ENCODE data around the gene ANKRD22. TPM values are rescaled to one million over a fixed set of nuclear protein-coding genes. Genes with fewer than 3 reads are reported as not detected.
A peak's percentile ranks its signal among the peaks of the same experiment; 100 is the strongest.
"Not testable (repeated sequence)": the region's sequence is repeated elsewhere in the genome, so short reads cannot be mapped to it uniquely, and the experiment has no call there.

Gene ANKRD22
- not detected in 2 replicates for total RNA-seq (2014; rRNA removed; shearing (Covaris generic); ENCODE audit: low replicate concordance)

DNA sequence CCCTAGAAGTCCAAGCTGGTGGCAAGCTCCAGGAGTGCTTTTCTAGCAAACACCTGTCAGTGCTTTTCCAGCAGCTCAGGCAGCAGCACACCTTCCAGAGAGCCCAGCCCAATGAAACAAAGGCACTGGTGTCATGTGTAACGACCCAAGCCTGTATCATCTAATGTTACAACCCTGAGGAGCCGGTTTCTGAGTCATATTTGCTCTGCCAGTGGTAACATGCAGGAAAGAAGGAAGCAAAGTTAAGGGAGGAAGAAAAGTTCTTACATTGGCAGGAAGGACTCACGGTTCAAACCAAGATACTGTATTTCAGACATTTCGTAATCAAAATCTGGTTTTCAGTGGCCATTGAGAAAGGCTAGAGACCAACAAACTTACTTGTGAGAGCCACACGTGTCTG, at the start of gene ANKRD22:
TSS of gene ANKRD22 (minus strand) at position 139 of the 400 bp plus-strand sequence. CDS start 237 bp downstream, outside the sequence.
- H3K27me3 ChIP-seq: no peaks in the 10 kb centered on the region
- H3K9me3 ChIP-seq: no peaks in the 10 kb centered on the region
- H3K4me3 ChIP-seq: no peak within 1 kb of the TSS
- DNase-seq: peak; percentile 37
- H3K36me3 ChIP-seq: no peaks in the 10 kb centered on the region

GRCh38 chr10:88899886-88900285, 48.2 kb upstream of the ANKRD22 start:
- DNase-seq: no peak
- no peaks in the 10 kb centered on the region for H3K27me3 ChIP-seq
- H3K4me3 ChIP-seq: no peak overlapping the region
- H3K9me3 ChIP-seq: no peaks in the 10 kb centered on the region
- H3K36me3 ChIP-seq: peaks cover 37% of the 10 kb centered on the region

- H3K9me3 ChIP-seq: no peaks in the 10 kb centered on the region
- peaks cover 32% of the 10 kb centered on the region for H3K36me3 ChIP-seq
- H3K27me3 ChIP-seq: no peaks in the 10 kb centered on the region
- no peak for DNase-seq
- no peak overlapping the region for H3K4me3 ChIP-seq
These were observed 47.1 kb upstream of the ANKRD22 start for GRCh38 chr10:88898727-88899126.

- Histone ChIP-seq H3K36me3 (peaks cover 17% of the 10 kb centered on the region), H3K4me3 (no peak overlapping the region), H3K9me3 (no peaks in the 10 kb centered on the region), H3K27me3 (no peaks in the 10 kb centered on the region)
- DNase-seq: peak; percentile 66
These were observed 45.6 kb upstream of the ANKRD22 start for GRCh38 chr10:88896994-88897853.

GRCh38 chr10:88896372-88896993, 44.8 kb upstream of the ANKRD22 start:
- Histone ChIP-seq H3K4me3 (no peak overlapping the region), H3K9me3 (no peaks in the 10 kb centered on the region), H3K27me3 (no peaks in the 10 kb centered on the region), H3K36me3 (peaks cover 10% of the 10 kb centered on the region; the same call in 1 of the 2 replicates)
- no peak for DNase-seq

DNA sequence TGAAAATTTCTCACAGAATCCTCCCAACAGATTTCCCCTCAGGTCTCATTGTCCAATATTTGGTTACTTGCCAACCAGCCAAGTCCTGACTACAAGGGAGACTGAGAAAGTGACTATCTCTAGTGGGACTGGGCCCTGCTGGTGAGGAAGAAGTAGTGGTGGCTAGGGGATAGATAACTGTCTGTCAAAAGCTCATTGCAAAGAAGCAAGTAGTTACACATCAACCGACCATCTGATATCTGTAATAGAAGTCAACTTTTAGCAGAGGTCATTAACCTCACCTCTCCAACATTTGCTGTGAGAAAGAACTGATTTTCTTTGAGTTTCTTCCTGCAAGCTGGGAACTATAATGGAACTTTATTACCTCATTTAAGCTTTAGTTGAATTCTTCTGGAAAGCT, 43.6 kb upstream of the ANKRD22 start:
- Histone ChIP-seq H3K27me3 (no peaks in the 10 kb centered on the region), H3K36me3 (peaks cover 5% of the 10 kb centered on the region; the same call in 1 of the 2 replicates), H3K9me3 (no peaks in the 10 kb centered on the region), H3K4me3 (no peak overlapping the region)
- DNase-seq: no peak

GRCh38 chr10:88893611-88894010, 42.0 kb upstream of the ANKRD22 start:
- Histone ChIP-seq H3K36me3 (0 out of 2 replicates have a peak, but pooled peaks cover 4% of the 10 kb centered on the region), H3K4me3 (no peak overlapping the region), H3K27me3 (no peaks in the 10 kb centered on the region), H3K9me3 (no peaks in the 10 kb centered on the region)
- peak; percentile 38 for DNase-seq

- Histone ChIP-seq H3K27me3 (no peaks in the 10 kb centered on the region), H3K4me3 (no peak overlapping the region), H3K36me3 (0 out of 2 replicates have a peak, but pooled peaks cover 4% of the 10 kb centered on the region), H3K9me3 (no peaks in the 10 kb centered on the region)
- DNase-seq: peak; percentile 32
These were observed 40.8 kb upstream of the ANKRD22 start for GRCh38 chr10:88892222-88892967.

DNA sequence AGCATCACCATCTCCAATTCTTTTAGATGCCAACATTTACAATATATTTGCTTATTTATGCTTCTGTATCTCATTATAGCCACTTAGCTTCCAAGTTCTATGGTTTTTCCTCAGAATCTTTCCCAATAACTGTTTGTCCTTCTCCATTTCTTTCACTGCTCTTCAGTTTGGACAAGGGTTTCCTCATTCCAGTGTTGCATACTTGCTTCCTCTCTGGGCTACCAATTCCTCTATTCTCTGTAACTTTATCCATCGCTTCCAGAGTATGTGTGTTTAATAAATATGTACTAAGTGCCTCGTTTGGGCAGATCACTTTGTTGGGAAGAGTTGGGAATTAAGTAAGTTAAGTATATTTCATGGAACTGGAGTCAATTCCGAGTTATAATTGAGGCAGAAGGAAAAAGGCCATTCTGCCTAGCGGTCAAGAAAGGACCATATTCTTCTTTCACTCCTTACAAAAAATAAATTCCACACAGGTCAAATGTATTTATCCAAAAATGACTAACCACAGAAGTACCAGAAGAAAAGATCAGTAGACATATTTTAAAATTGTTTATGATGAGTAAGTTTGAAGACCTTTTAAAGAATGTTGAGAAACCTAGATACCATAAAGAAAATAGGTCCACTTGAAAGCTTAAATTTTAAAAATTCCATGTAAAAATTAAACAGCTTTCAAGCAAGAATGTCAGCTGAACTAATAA, 39.2 kb upstream of the ANKRD22 start:
- Histone ChIP-seq H3K27me3 (no peaks in the 10 kb centered on the region), H3K9me3 (no peaks in the 10 kb centered on the region), H3K36me3 (0 out of 2 replicates have a peak, but pooled peaks cover 4% of the 10 kb centered on the region), H3K4me3 (no peak overlapping the region)
- DNase-seq: no peak

DNA sequence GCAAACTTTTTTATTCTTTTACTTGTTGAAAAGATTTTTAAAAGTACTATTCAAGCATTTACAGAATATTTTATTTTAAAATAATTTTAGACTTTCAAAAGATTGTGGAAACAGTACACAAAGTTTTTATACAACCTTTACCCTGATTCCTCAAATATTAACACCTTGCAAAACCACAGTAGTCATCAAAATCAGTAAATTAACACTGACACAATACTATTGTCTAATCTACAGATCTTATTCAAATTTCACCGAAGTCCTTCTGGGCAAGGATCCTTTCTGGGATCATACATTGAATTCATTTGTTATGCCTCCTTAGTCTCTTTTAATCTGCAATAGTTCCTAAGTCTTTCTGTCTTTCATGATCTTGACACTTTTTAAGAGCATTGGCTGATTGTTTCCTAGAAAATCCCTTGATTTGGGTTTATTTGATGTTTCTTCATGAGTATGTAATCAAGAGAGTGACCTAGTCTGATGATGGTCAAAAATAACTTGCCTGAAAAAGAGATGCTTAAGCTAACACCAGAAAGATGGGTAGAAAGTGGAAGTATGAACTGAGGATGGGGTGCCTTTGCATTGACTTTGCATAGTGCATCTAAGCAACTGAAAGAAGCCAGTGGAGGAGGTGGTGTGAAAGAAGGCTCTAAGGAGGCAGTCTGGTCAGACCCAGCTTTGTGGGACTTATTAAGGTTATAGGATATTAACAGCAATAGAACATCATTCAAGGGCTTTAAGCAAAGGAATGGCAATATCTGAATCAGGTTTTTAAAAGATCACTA, 38.1 kb upstream of the ANKRD22 start:
- Histone ChIP-seq H3K9me3 (no peaks in the 10 kb centered on the region), H3K27me3 (no peaks in the 10 kb centered on the region), H3K36me3 (no peaks in the 10 kb centered on the region), H3K4me3 (no peak overlapping the region)
- DNase-seq: no peak

DNA sequence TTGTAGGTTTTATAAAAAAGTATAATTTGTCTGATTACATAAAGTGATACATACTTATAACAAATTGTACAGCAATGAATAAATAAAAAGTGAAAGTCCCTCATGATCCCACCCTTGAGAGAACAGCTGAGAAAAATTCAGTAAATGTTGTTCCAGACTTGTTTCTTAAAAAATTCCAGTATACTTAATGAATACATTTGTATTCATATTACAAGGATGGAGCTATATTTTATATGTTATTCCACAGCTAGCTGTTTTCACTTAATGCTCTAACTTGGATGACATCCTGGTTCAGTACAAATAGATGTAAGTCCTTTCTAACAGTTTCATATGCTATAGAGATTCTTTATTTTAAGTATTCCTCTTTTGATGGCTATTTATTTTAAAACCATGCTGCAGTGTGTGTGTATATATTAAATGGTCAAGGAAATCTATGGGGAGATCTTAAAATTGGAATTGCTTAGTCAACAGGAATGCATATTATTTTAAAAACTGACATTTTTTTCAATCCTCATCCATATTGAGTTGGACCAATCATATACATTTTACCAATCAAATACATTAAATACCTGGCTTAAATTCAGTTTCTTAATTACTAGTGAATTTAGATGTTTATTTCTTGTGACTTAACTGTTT, 37.3 kb upstream of the ANKRD22 start:
- Histone ChIP-seq H3K9me3 (no peaks in the 10 kb centered on the region), H3K36me3 (peaks cover 5% of the 10 kb centered on the region), H3K27me3 (no peaks in the 10 kb centered on the region), H3K4me3 (no peak overlapping the region)
- no peak for DNase-seq

GRCh38 chr10:88886557-88886956, 34.9 kb upstream of the ANKRD22 start:
- no peaks in the 10 kb centered on the region for H3K9me3 ChIP-seq
- H3K36me3 ChIP-seq: peaks cover 17% of the 10 kb centered on the region
- no peaks in the 10 kb centered on the region for H3K27me3 ChIP-seq
- no peak for DNase-seq
- H3K4me3 ChIP-seq: no peak overlapping the region

DNA sequence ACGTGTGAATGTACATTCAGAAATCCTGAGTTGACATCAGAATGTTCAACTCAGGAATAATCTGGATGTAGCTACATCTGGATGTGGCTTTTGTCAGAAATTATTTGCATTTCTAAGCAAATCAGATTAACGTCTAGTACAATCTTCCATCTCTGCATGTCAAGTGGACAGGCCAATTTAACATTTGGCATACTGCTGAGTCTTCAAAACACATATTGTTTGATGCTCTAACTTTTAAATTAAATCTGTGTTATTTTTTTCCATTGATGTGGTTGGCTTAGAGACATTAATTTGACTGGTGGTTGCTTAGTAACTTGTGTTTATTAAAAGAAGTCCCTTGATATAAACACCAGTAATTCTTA, 31.8 kb upstream of the ANKRD22 start:
- peaks cover 17% of the 10 kb centered on the region for H3K36me3 ChIP-seq
- DNase-seq: no peak
- H3K9me3 ChIP-seq: no peaks in the 10 kb centered on the region
- H3K27me3 ChIP-seq: no peaks in the 10 kb centered on the region
- H3K4me3 ChIP-seq: no peak overlapping the region

DNA sequence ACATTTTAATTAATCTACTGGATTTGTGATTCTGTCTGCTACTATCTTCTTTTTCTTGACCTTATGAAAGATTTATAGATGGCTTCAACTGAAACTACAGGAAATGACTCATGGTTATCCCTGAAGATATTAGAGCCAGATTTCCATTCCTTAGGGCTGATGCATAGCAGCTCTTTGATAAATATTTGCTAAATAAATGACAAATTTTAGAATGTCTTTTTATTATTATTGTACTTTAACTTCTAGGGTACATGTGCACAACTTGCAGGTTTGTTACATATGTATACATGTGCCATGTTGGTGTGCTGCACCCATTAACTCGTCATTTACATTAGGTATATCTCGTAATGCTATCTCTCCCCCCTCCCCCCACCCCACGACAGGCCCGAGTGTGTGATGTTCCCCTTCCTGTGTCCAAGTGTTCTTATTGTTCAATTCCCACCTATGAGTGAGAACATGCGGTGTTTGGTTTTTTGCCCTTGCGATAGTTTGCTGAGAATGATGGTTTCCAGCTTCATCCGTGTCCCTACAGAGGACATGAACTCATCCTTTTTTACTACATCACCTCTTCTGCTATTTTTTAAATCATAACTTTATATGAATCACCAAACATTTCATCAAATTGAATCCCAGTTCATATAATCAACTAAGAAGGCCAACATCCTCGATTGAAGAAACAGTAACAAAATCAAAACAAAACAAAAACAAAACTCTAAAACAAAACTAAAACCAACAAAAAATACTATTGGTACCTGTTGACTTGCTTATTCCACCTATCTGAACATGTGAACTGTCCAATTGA, 31.2 kb upstream of the ANKRD22 start:
- DNase-seq, H3K27me3 ChIP-seq, H3K9me3 ChIP-seq: not testable (repeated sequence)
- Histone ChIP-seq H3K4me3 (peak overlapping the region; percentile 72), H3K36me3 (peaks cover 17% of the 10 kb centered on the region)

Measured in MG63 (cell line).